MCF 10A (cell line): ENCODE data around the gene NAA25. TPM values are rescaled to one million over a fixed set of nuclear protein-coding genes. Genes with fewer than 3 reads are reported as not detected.

Experiments used
- BruUV-seq: library from RNA; stranded (reverse); fragments of 400-500 nt; replicated peaks from 2 replicates; lab custom pipeline; 2021; lab: Mats Ljungman, UMichigan
- CTCF ChIA-PET: fragments of 300-600 bp; sonication (Branson Sonifier 250); formaldehyde crosslinking; extraction: SDS; loops from one replicate; lab custom pipeline; 2021; ENCODE audit warnings: antibody characterized with exemption, inconsistent platforms; lab: Yijun Ruan, JAX
- POLR2A ChIA-PET: fragments of 300-600, 350-650 bp; sonication (Branson Sonifier 250); formaldehyde crosslinking; extraction: SDS; loops from one replicate; lab custom pipeline; 2020; ENCODE audit warnings: antibody characterized with exemption, inconsistent platforms; lab: Yijun Ruan, JAX
- DNase-seq: peaks from one replicate; pipeline ENCODE4 v3.0.0-alpha.2; 2018; ENCODE audit not compliant: unreplicated experiment
- H3K27ac Mint-ChIP-seq: one replicate; pipeline ENCODE4 v1.8.0; 2022; ENCODE audit warnings: mild to moderate bottlenecking, low read depth, mixed read lengths; ENCODE audit not compliant: unreplicated experiment
- H3K27me3 Mint-ChIP-seq: one replicate; pipeline ENCODE4 v1.8.0; 2022; ENCODE audit warnings: mixed read lengths; ENCODE audit not compliant: insufficient read depth, unreplicated experiment
- H3K36me3 Mint-ChIP-seq: one replicate; pipeline ENCODE4 v1.8.0; 2022; ENCODE audit warnings: mild to moderate bottlenecking, moderate library complexity, mixed read lengths; ENCODE audit not compliant: insufficient read depth, unreplicated experiment
- H3K4me1 Mint-ChIP-seq: one replicate; pipeline ENCODE4 v1.8.0; 2022; ENCODE audit warnings: mixed read lengths; ENCODE audit not compliant: insufficient read depth, unreplicated experiment
- H3K4me3 Mint-ChIP-seq: one replicate; pipeline ENCODE4 v1.8.0; 2022; ENCODE audit warnings: mild to moderate bottlenecking, moderate library complexity, mixed read lengths; ENCODE audit not compliant: unreplicated experiment
- H3K9me3 Mint-ChIP-seq: one replicate; pipeline ENCODE4 v1.8.0; 2022; ENCODE audit warnings: mixed read lengths; ENCODE audit not compliant: unreplicated experiment
- intact Hi-C: fragments of 100-400 bp; cut with micrococcal nuclease; formaldehyde crosslinking; loops from 2 replicates; pipeline ENCODE4 v1.14.1; 2022
- total RNA-seq: library from RNA; stranded (reverse); gene quantifications from 2 replicates; pipeline ENCODE4 v1.2.3, GENCODE V29; 2022
- TF ChIP-seq, protein P1 (sequence below): fragments of 200-600 bp; IDR thresholded peaks from one replicate; pipeline ENCODE4 v1.8.0; 2022; ENCODE audit warnings: antibody characterized with exemption, mild to moderate bottlenecking; ENCODE audit not compliant: unreplicated experiment

NAA25 gene
- total RNA-seq, 1 experiment from 2014 or later = 39.2 TPM

DNA sequence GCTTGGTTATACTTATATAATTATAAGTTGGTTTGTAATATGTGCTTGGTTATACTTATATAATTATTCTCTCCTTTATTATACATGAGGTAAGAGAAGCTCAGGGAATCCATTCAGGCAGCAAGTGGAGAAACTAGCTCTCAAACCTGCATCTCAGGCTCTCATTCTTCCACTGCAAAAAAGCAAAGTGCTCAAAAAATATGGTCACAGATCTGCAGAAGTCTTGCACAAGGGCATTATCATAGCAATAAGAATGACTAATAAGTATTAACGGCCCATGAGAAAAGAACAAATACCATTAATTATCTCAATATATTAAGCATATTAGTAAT, 16.3 kb upstream of the NAA25 start:
- no TSS peak for BruUV-seq
- Mint-ChIP-seq H3K9me3 (no peaks in the 10 kb centered on the region), H3K27ac (peak overlapping the region; percentile 61), H3K4me3 (peak overlapping the region; percentile 79), H3K27me3 (no peaks in the 10 kb centered on the region), H3K36me3 (no peaks in the 10 kb centered on the region), H3K4me1 (peaks cover 19% of the 10 kb centered on the region)
- DNase-seq = no peak
- ChIA-PET CTCF (interaction anchor here (1.9 to 9.6 kb wide), 2 partner anchors 11 to 17 kb away, joined by 7 to 95 read pairs; partner anchors contain the start of gene NAA25), POLR2A (interaction anchor here (0.7 to 15.7 kb wide), 10 partner anchors 14 to 280 kb away, joined by 3 to 530 read pairs (median 5); partner anchors contain the start of gene NAA25)
- intact Hi-C loops = no loop called here
- TF ChIP-seq, protein P1, sequence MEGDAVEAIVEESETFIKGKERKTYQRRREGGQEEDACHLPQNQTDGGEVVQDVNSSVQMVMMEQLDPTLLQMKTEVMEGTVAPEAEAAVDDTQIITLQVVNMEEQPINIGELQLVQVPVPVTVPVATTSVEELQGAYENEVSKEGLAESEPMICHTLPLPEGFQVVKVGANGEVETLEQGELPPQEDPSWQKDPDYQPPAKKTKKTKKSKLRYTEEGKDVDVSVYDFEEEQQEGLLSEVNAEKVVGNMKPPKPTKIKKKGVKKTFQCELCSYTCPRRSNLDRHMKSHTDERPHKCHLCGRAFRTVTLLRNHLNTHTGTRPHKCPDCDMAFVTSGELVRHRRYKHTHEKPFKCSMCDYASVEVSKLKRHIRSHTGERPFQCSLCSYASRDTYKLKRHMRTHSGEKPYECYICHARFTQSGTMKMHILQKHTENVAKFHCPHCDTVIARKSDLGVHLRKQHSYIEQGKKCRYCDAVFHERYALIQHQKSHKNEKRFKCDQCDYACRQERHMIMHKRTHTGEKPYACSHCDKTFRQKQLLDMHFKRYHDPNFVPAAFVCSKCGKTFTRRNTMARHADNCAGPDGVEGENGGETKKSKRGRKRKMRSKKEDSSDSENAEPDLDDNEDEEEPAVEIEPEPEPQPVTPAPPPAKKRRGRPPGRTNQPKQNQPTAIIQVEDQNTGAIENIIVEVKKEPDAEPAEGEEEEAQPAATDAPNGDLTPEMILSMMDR = no peak

DNA sequence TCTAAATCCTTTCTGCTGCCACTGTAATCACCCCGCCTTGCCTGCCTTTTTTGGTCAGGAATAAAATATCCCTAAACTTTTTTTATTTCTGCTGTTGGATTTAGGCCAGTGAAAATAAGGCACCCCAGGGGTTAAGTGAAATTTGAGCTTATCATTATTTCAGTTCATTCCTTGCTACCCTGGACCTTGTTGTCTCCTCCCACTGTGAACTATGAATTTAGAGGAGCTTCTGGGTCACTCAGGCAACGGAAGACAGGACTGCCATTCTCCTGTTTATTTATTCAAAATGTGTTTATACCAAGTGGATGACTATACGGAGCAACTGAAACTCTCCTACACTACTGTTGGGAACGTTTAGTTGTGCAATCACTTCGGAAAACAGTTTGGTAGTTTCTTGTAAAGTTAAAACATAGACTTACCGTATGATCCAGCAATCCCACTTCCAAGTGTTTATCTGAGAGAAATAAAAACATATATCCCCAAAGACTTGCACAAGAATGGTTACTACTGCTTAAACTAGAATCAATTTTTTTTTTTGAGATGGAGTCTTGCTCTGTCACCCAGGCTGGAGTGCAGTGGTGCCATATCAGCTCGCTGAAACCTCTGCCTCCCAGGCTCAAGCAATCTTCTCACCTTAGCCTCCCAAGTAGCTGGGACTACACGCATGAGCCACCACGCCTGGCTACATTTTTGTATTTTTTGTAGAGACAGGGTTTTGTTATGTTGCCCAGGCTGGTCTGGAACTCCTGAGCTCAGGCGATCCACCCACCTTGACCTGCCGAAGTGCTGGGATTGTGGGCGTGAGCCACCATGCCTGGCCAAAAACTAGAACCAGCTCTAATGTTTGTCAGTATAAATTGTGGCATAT, 14.5 kb upstream of the NAA25 start:
- DNase-seq = peak; percentile 77

DNA sequence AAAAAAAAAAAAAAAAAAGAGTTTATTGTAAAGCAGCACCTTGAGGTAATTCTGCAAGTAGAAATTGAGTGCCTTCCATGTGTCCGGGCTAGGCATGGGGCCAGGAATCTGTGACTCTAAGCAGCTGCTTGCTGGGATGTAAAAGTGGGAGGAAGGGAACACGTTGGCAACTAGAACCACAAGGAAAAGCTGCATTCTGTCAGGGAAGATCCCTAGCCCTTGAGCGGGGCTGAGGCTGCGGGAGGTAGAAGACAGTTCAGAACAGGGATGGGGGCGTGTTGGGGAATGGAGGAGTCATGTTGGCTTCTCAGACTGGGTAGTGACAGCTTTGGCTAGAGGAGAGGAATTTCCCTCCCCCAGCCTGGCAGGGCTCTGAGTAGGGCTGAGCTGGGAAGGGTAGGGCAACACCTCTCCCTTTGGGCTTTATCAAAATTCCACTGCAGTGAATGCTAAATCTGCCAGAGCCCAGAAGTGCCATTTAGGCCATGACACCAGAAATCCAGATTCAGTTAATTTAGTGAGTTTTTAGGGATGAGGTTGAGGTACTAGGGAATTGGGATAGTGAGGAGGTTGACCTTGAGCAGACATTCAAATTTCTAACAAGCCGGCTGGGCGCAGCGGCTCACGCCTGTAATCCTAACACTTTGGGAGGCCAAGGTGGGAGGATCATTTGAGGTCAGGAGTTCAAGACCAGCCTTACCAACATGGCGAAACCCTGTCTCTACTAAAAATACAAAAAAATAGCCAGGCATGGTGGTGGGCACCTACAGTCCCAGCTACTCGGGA, 13.4 kb upstream of the NAA25 start:
- BruUV-seq = no TSS peak
- POLR2A ChIA-PET = interaction anchor here (0.5 to 15.7 kb wide), 10 partner anchors 10 to 524 kb away, joined by 3 to 530 read pairs (median 4); partner anchors contain the start of genes ACAD10, BRAP, ERP29 and NAA25

More for the DNA sequence above, 14.5 kb upstream of the NAA25 start:
- intact Hi-C loops = no loop called here
- no peaks in the 10 kb centered on the region for H3K27me3 Mint-ChIP-seq
- CTCF ChIA-PET = interaction anchor here (0.5 to 9.6 kb wide), 4 partner anchors 9 to 29 kb away, joined by 3 to 95 read pairs (median 4); no protein-coding TSS in a partner anchor
- POLR2A ChIA-PET = interaction anchor here (0.5 to 15.7 kb wide), 10 partner anchors 9 to 525 kb away, joined by 3 to 530 read pairs (median 3); partner anchors contain the start of genes ACAD10, BRAP, ERP29 and NAA25
- peak overlapping the region; percentile 96 for H3K27ac Mint-ChIP-seq
- peak overlapping the region; percentile 39 for H3K4me3 Mint-ChIP-seq
- no TSS peak for BruUV-seq
- H3K36me3 Mint-ChIP-seq = no peaks in the 10 kb centered on the region
- H3K9me3 Mint-ChIP-seq = no peaks in the 10 kb centered on the region
- H3K4me1 Mint-ChIP-seq = peaks cover 19% of the 10 kb centered on the region
- TF ChIP-seq, protein P1 = no peak

More for the DNA sequence above, 13.4 kb upstream of the NAA25 start:
- H3K36me3 Mint-ChIP-seq = no peaks in the 10 kb centered on the region
- H3K27ac Mint-ChIP-seq = peak overlapping the region; percentile 96
- no peaks in the 10 kb centered on the region for H3K27me3 Mint-ChIP-seq
- H3K4me3 Mint-ChIP-seq = peak overlapping the region; percentile 62
- peaks cover 18% of the 10 kb centered on the region for H3K4me1 Mint-ChIP-seq
- CTCF ChIA-PET = interaction anchor here (0.6 to 9.6 kb wide), 6 partner anchors 8 to 136 kb away, joined by 3 to 95 read pairs (median 3); no protein-coding TSS in a partner anchor
- peak; percentile 92 for DNase-seq
- TF ChIP-seq, protein P1 = no peak
- intact Hi-C loops = no loop called here
- H3K9me3 Mint-ChIP-seq = no peaks in the 10 kb centered on the region
